ENCODE data around the gene ITLN2.
"Not testable (repeated sequence)": the region's sequence is repeated elsewhere in the genome, so short reads cannot be mapped to it uniquely, and the experiment has no call there.

ITLN2 gene

GRCh38 chr1:160954158-160955104 is at the start of gene ITLN2:
Gene ITLN2, minus strand, starts transcription at chr1:160954809. Its CDS starts 68 bp downstream, at chr1:160954741.
- DNase-seq (ENCODE audit: low read depth): peak; percentile 6

GRCh38 chr1:161001525-161001924 is 46.9 kb upstream of the ITLN2 start:
- DNase-seq (ENCODE audit: low read depth): no peak

GRCh38 chr1:161000736-161001480 is 46.3 kb upstream of the ITLN2 start:
- DNase-seq (ENCODE audit: low read depth): no peak

GRCh38 chr1:160999376-160999775 is 44.8 kb upstream of the ITLN2 start:
- DNase-seq (ENCODE audit: low read depth): no peak

- DNase-seq (ENCODE audit: low read depth): no peak
Measured at GRCh38 chr1:160997323-160998038, 42.9 kb upstream of the ITLN2 start.

- DNase-seq (ENCODE audit: low read depth): no peak
Measured at GRCh38 chr1:160996178-160996577, 41.6 kb upstream of the ITLN2 start.

GRCh38 chr1:160993544-160994193 is 39.1 kb upstream of the ITLN2 start:
- DNase-seq (ENCODE audit: low read depth): peak; percentile 62

- DNase-seq (ENCODE audit: low read depth): not testable (repeated sequence)
Measured at GRCh38 chr1:160992036-160992435, 37.4 kb upstream of the ITLN2 start.

GRCh38 chr1:160987359-160988050 is 32.9 kb upstream of the ITLN2 start:
- DNase-seq (ENCODE audit: low read depth): no peak

GRCh38 chr1:160985723-160986122 is 31.1 kb upstream of the ITLN2 start:
- DNase-seq (ENCODE audit: low read depth): no peak

- DNase-seq (ENCODE audit: low read depth): no peak
Measured at GRCh38 chr1:160981584-160982411, 27.2 kb upstream of the ITLN2 start.

- DNase-seq (ENCODE audit: low read depth): no peak
Measured at GRCh38 chr1:160979286-160979685, 24.7 kb upstream of the ITLN2 start.

- no peak for DNase-seq (ENCODE audit: low read depth)
Measured at GRCh38 chr1:160978510-160978927, 23.9 kb upstream of the ITLN2 start.

GRCh38 chr1:160975026-160975425 is 20.4 kb upstream of the ITLN2 start:
- DNase-seq (ENCODE audit: low read depth): no peak

GRCh38 chr1:160973491-160973890 is 18.9 kb upstream of the ITLN2 start:
- no peak for DNase-seq (ENCODE audit: low read depth)

GRCh38 chr1:160972939-160973338 is 18.3 kb upstream of the ITLN2 start:
- DNase-seq (ENCODE audit: low read depth): no peak

- no peak for DNase-seq (ENCODE audit: low read depth)
Measured at GRCh38 chr1:160971618-160972056, 17.0 kb upstream of the ITLN2 start.

GRCh38 chr1:160963521-160963920 is 8.9 kb upstream of the ITLN2 start:
- DNase-seq (ENCODE audit: low read depth): no peak

- DNase-seq (ENCODE audit: low read depth): no peak
Measured at GRCh38 chr1:160961419-160961818, 6.8 kb upstream of the ITLN2 start.

GRCh38 chr1:160956966-160957365 is 2.4 kb upstream of the ITLN2 start:
- DNase-seq (ENCODE audit: low read depth): no peak
